ENCODE measurements around the gene PIH1D2.

Gene PIH1D2

GRCh38 chr11:112082729-112083128 is 8.9 kb upstream of the PIH1D2 start:
- Histone ChIP-seq H3K9ac (ENCODE audit: low read length) (no peak overlapping the region), H3F3A (ENCODE audit: insufficient read depth) (peaks cover 40% of the 10 kb centered on the region), H3K27me3 (ENCODE audit: low read length) (no peaks in the 10 kb centered on the region), H3K9me3 (ENCODE audit: insufficient read depth, low read length) (no peaks in the 10 kb centered on the region), H3K79me2 (ENCODE audit: insufficient read depth, low read length) (peaks cover 36% of the 10 kb centered on the region), H3K27ac (ENCODE audit: low read depth, low read length) (no peak overlapping the region), H3K4me3 (ENCODE audit: insufficient read depth, low read length, poor library complexity, severe bottlenecking) (no peak overlapping the region), H2AFZ (ENCODE audit: low read depth, low read length, severe bottlenecking) (no peak overlapping the region), H3K4me2 (ENCODE audit: low read depth, low read length, poor library complexity, severe bottlenecking) (no peak overlapping the region), H3K9me2 (replicated peaks; ENCODE audit: insufficient read depth, low read length) (no peaks in the 10 kb centered on the region), H3K36me3 (ENCODE audit: low read length) (peaks cover 24% of the 10 kb centered on the region), H4K20me1 (ENCODE audit: low read depth, low read length) (no peaks in the 10 kb centered on the region)
- no peak for TF ChIP-seq EZH2phosphoT487 (conservative IDR thresholded peaks at IDR 0.05; ENCODE audit: low read length)
- TF ChIP-seq, protein P1, sequence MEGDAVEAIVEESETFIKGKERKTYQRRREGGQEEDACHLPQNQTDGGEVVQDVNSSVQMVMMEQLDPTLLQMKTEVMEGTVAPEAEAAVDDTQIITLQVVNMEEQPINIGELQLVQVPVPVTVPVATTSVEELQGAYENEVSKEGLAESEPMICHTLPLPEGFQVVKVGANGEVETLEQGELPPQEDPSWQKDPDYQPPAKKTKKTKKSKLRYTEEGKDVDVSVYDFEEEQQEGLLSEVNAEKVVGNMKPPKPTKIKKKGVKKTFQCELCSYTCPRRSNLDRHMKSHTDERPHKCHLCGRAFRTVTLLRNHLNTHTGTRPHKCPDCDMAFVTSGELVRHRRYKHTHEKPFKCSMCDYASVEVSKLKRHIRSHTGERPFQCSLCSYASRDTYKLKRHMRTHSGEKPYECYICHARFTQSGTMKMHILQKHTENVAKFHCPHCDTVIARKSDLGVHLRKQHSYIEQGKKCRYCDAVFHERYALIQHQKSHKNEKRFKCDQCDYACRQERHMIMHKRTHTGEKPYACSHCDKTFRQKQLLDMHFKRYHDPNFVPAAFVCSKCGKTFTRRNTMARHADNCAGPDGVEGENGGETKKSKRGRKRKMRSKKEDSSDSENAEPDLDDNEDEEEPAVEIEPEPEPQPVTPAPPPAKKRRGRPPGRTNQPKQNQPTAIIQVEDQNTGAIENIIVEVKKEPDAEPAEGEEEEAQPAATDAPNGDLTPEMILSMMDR (IDR thresholded peaks at IDR 0.05; ENCODE audit: insufficient read depth, low read length, poor library complexity, severe bottlenecking): no peak

- Histone ChIP-seq H3K79me2 (ENCODE audit: insufficient read depth, low read length) (no peaks in the 10 kb centered on the region), H3K27ac (ENCODE audit: low read depth, low read length) (no peak overlapping the region), H3K27me3 (ENCODE audit: low read length) (no peaks in the 10 kb centered on the region), H3K9ac (ENCODE audit: low read length) (no peak overlapping the region), H3K9me2 (replicated peaks; ENCODE audit: insufficient read depth, low read length) (no peaks in the 10 kb centered on the region), H3K4me2 (ENCODE audit: low read depth, low read length, poor library complexity, severe bottlenecking) (no peak overlapping the region), H3K9me3 (ENCODE audit: insufficient read depth, low read length) (no peaks in the 10 kb centered on the region), H3K36me3 (ENCODE audit: low read length) (peaks cover 13% of the 10 kb centered on the region; the same call in 1 of the 2 replicates), H3F3A (ENCODE audit: insufficient read depth) (peaks cover 3% of the 10 kb centered on the region; the same call in 1 of the 2 replicates), H4K20me1 (ENCODE audit: low read depth, low read length) (no peaks in the 10 kb centered on the region), H2AFZ (ENCODE audit: low read depth, low read length, severe bottlenecking) (no peak overlapping the region), H3K4me3 (ENCODE audit: insufficient read depth, low read length, poor library complexity, severe bottlenecking) (no peak overlapping the region)
- TF ChIP-seq, protein P1 (IDR thresholded peaks at IDR 0.05; ENCODE audit: insufficient read depth, low read length, poor library complexity, severe bottlenecking): no peak
- TF ChIP-seq EZH2phosphoT487 (conservative IDR thresholded peaks at IDR 0.05; ENCODE audit: low read length): no peak
These were observed 10.9 kb downstream of the PIH1D2 start for GRCh38 chr11:112062923-112063322.

- H2AFZ ChIP-seq (ENCODE audit: low read depth, low read length, severe bottlenecking): no peak overlapping the region
- no peak overlapping the region for H3K27ac ChIP-seq (ENCODE audit: low read depth, low read length)
- H3K9me3 ChIP-seq (ENCODE audit: insufficient read depth, low read length): no peaks in the 10 kb centered on the region
- no peaks in the 10 kb centered on the region for H3K79me2 ChIP-seq (ENCODE audit: insufficient read depth, low read length)
- H3K4me3 ChIP-seq (ENCODE audit: insufficient read depth, low read length, poor library complexity, severe bottlenecking): no peak overlapping the region
- H3F3A ChIP-seq (ENCODE audit: insufficient read depth): no peaks in the 10 kb centered on the region
- H3K36me3 ChIP-seq (ENCODE audit: low read length): peaks cover 11% of the 10 kb centered on the region; the same call in 1 of the 2 replicates
- H4K20me1 ChIP-seq (ENCODE audit: low read depth, low read length): no peaks in the 10 kb centered on the region
- H3K9me2 ChIP-seq (replicated peaks; ENCODE audit: insufficient read depth, low read length): no peaks in the 10 kb centered on the region
- H3K4me2 ChIP-seq (ENCODE audit: low read depth, low read length, poor library complexity, severe bottlenecking): no peak overlapping the region
- H3K9ac ChIP-seq (ENCODE audit: low read length): no peak overlapping the region
- TF ChIP-seq, protein P1 (IDR thresholded peaks at IDR 0.05; ENCODE audit: insufficient read depth, low read length, poor library complexity, severe bottlenecking): no peak
- TF ChIP-seq EZH2phosphoT487 (conservative IDR thresholded peaks at IDR 0.05; ENCODE audit: low read length): no peak
- no peaks in the 10 kb centered on the region for H3K27me3 ChIP-seq (ENCODE audit: low read length)
These were observed 15.7 kb downstream of the PIH1D2 start for GRCh38 chr11:112058103-112058502.
